NCI-H2107 treated with DMSO at 0.1 percent for 48 hours (cell line): Measurements from ENCODE around the gene LSG1.
A peak's percentile ranks its signal among the peaks of the same experiment; 100 is the strongest.
"Not testable (repeated sequence)": the region's sequence is repeated elsewhere in the genome, so short reads cannot be mapped to it uniquely, and the experiment has no call there.

Experiments used
- DNase-seq: peaks from one replicate; lab custom pipeline; 2025; ENCODE audit not compliant: unreplicated experiment; lab: John Stamatoyannopoulos, UW

LSG1 gene

DNA sequence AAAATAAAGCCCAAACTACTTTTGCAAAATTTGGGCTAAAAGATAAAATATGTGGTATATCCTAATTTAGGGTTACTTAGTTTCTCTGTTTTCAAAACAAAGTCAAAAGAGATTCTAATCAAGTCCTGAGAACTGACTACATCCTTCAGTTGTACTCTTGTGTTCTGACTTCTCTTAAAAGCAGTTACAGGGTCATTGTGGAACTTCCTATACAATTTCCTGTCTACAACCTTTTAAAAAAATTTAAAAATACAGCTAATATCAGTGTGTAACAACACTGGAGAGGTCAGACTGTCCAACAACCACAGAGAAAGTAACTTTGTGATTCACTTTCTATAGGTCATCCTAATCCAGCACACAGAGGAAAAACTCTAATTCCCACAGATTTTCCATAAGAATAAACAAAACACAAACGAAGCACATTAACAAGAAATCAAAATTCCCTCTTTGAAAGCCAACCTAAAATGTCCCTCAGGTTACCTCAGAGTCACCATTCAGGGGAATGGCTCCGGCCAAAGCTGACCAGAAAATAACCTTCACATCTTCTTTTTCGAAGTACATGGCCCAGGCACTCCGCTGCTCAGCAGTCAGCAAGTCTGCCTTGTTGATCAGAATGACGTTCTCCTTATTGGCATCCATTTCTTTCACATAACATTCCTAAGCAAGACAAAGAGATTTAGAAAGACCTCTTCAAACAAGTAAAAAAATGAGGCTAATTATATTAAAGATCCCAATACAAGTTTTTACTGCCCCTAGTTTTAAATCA is 13.3 kb downstream of the LSG1 start:
- no peak for DNase-seq

DNA sequence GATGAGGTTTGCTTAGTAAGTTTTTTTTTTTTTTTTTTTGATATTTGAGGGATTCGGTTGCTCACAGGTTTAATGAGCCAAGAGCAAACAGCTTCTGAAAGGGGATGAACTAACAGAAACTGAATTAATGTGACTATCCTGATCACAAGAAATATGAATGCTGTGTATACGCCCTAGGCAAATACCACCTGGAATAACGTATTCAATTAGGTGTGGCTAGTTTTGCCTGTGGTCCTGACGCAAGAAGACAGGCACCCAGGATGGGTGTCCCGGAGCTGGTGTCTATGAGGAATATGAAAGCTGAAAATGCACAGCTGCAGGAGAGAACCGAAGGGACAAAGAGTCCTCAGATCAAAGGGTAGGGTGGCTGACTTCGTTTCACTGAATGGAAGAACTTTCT is 14.6 kb downstream of the LSG1 start:
- DNase-seq = no peak

DNA sequence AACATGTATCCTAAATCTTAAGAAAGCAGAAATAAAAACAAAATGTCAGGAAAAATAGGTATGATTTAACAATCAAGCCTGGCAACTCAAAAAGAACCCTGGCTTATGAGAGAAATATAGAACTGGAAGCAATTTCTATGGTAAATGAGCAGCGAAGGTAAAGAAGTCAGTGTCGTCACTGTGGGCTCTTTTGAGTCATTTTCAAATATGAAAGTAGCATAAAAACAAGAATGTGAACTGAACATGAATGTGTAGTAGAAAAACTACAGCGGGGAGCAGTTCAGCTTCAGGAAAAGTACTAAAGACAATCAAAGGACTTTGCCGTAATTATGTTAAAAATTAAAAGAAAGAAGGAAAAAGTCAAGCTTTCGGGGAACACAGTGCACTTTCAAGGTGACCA is 17.5 kb downstream of the LSG1 start:
- DNase-seq = no peak

DNA sequence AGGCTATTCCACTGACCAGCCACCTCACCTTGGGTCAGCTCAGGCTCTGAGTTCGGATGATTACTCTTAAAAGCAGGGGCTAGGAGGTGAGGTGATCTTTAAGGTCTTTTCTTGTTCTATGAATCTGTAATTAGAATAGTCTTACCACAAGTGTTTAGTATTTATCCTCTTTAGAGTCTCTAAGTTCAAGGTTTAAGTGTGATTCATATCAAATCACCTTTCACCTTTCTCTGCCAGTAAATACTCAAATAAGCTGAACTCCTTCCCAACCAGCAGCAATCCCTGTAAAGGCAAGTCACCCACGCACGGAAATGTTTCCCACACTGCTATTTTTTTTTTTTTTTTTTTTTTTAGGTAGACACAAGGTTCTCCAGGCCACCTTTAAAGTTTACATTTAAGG is 24.2 kb downstream of the LSG1 start:
- DNase-seq = no peak

DNA sequence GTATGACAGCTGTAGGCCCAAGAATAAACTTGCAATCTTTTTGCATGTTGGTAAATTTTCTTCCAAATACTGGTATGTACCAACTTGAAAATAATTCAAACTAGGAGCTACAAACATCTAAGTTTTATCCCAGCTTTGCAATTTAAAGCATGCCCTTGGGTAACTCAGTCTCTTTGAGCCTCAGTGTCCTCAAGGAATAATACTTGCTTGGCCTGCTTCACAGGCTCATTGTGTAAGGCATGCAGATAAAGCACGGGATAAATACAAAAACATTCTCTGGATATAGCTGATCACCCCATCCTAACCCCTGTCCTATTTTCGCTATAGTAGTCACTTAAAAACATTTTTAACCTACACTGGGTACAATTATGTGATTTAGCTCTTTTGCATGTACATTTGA is 29.2 kb downstream of the LSG1 start:
- no peak for DNase-seq

DNA sequence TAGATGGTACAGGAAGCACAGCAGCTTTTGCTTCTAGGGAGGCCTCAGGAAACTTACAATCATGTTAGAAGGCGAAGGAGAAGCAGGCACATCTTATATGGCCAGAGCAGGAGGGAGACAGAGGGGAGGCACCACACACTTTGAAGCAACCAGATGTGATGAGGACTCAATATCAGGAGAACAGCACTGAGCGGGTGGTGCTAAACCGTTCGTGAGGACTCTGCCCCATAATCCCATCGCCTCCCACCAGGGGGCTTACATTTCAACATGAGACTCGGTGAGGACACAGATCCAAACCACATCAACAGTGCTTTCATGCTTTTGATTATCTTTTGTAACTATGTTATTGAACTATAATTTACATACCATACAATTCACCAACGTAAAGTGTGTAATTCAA is 31.2 kb downstream of the LSG1 start:
- DNase-seq = no peak

DNA sequence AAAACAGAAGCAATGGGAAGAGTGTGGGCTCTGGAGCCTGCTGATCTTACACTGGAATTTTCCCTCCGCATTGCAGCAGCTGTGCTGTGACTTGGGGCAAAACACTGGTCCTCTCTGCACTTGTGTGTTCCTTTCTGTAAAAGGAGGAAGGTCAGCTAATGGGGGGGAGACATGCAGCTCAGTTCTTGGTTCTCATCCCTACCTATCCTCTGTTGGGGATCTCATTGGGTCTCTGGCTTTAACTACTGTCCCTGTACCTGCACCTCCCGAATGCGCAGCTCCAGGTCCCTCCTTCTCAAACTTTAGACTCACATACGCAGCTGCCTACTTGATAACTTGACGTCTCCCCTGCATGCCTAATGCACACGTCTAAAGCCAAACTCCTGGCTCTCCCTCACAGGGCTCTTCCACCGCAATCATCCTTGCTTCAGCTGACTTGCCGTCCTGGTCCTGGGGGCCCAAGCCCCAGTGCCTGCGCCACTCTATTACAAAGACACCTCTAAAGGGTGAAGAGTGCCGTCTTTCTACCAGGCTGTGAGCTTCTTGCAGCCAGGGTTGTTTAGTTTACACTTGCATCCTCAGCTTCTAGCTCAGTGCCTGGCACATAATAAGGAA is 32.9 kb downstream of the LSG1 start:
- DNase-seq = no peak

DNA sequence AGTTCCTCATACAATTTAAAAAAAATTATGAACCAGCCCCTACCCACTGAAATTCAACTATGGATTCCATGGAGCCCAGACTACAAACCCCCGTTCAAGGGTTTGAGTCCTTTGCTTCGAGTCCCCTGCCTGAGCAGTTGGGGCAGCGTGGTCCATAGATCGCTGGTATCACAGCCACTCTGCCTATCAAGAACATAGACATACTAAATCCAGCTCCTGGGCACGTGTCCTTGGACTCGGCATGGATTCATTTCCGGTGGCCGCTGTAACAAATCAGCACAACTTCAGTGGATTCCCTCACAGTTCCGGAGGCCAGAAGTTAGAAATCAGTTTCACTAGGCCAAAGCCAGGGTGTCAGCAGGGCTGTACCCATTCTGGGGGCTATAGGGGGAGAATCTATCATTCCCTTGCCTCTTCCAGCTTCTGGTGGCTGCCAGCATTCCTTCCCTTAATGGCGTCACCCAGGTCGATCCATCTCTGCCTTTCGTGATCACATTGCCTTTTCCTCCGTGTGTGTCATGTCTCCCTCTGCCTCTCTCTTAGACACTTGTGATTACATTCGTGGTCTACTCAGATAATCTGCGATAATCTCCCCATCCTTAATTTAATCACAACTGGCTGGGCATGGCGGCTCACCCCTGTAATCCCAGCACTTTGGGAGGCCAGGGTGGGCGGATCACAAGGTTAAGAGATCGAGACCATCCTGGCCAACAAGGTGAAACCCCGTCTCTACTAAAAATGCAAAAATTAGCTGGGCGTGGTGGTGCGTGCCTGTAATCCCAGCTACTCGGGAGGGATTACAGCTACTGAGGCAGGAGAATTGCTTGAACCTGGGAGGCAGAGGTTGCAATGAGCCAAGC is 34.2 kb downstream of the LSG1 start:
- no peak for DNase-seq

DNA sequence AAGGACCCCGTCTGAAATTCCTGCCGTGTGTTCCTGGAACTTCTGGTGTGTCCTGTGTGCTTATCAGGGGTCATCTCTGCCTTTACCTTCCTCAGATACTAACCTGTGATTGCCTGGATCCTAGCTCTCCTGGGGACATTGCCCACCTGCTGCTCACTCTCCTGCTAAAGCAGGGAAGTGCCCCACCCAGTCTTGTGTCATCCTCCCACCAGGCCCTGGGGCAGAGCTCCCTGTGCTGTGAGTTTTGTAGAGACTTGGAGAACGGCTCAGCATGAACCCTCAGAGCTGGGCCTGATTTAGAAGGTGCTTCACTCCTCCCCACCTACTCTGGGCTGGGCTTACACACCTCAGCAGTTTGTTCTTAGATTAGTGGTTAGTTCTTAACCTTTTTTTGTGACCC is 34.9 kb downstream of the LSG1 start:
- no peak for DNase-seq

DNA sequence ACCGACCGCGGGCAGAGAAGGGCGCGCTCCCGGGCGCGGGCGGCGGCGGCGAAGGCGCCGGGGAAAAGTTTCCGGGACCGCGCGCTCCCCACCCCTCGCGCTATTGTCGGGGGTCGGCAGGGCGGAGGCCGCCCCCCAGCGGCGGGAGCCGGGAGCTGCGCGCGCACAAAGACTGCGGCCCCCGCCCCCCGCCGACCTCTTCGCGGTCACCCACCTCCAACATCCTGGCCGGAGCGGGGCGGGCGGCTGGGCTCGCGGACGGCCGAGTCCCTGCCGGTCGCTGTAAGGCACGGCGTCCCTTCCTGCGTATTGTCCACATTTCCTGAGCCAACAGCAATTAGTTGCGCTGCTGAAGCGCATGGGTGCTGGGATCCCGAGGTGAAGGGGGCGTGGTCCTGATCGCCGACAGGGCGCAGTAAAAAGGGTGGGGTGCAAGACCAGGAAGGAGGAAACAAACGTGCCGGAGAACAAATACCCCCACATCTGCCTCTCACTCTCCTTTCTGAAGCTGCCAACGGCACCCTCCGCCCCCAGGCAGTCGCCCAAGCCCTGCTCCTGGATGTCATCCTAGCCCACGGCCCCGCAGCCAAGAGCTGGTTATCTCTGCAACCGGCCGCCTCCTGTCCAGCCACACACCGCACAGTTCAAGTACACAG is 38.5 kb downstream of the LSG1 start, which contains the start of gene TMEM44:
TMEM44 (minus strand) TSS at position 71 of the 656 bp plus-strand sequence. CDS start 204 bp downstream, outside the sequence.
- DNase-seq = peak; percentile 64

DNA sequence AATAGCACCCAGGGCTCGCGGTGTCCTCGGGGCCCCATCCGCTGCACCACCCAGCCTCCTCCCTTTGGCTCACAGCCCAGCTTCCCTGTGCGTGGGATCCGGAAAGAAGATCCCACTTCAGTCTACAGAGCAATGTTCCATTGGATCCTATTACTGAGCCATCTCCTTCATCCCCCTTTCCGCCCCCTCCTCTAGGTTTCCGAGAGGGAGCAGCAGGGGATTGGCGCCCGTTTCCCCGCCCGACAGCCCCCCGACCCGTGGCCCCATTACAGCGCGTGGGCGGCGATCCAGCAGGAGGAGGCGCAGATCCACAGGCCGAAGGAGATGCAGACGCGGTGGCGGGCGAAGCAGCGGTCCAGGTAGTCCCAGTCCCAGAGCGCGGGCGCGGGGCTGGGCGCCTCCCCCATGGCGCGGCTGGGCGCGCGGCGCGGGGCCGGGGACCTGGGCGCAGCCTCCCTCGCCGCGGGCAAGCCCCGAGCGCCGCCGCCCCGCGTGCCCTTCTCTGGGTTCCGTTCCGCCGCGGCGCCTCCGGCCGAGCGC is 39.1 kb downstream of the LSG1 start:
- peak; percentile 39 for DNase-seq

DNA sequence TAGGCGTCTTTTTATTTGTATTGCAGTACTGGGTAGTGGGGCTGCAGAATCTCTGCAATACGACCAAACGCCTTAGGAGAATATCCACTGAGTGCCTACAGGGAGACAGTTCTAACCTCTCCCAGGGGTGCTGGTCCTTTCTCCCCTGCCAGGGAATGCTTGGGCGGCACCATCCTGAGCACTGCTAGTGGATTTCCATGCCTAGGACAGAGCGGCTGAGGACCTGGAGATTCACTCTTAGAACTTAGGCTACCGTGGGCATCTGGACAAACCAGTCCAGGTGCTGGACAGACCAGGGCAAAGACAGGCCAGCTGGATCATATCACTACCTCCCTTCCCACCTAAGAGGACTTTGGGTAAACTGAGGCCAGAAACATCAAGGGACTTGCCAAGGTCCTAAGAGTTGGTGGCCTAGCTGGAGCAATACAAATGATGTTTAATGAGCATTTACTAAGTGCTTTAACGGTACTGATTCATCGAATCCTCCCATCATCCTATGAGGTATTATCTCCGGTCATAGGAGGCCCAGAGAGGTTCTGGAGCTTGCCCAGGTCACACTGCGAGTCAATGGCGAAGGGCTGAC is 39.7 kb downstream of the LSG1 start:
- DNase-seq = no peak

DNA sequence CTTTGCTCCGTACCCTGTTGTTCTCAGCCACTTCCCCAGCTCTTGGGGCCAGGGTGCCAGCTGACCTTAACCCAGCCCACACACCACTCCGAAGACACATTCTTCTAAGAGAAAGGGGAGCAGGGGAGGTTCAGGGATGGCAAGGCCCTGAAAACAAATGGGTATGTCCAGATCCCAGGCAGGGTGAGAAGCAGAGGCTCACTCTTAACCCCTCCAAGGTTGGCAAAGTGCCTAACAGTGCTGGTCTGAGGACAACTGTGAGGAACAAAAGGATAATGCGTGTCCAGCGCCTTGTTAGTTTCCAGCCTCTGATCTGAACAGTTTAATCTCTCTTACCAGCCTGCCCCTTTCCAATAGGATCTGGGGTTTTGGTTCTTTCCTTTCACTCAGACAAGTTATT is 40.3 kb downstream of the LSG1 start:
- no peak for DNase-seq

DNA sequence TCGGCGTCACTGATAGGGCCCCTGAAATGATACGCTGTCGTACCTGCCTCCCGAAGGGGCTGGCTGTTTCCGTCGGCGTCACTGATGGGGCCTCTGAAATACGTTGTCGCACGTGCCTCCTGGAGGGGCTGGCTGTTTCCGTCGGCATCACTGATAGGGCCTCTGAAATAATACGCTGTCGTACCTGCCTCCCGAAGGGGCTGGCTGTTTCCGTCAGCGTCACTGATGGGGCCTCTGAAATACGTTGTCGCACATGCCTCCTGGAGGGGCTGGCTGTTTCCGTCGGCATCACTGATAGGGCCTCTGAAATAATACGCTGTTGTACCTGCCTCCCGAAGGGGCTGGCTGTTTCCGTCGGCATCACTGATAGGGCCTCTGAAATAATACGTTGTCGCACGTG is 41.3 kb downstream of the LSG1 start:
- not testable (repeated sequence) for DNase-seq

DNA sequence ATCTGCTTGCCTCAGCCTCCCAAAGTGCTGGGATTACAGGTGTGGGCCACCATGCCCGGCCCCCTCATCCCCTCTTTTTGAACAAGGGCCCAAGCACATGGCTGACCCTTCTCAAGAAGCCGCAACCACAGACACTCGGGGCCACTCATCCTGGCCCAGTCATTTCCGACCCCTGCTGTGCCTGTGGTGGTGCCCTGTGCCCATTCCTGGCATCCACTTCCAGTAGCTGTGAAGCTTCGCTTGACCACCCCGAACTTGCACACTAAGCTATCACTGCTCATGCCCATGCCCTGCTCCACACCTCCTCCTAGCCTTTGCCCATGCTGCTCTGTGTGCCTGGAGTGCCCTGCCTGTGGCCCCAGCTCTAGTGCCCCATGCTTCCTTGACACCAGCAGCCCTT is 47.0 kb downstream of the LSG1 start:
- DNase-seq = no peak

DNA sequence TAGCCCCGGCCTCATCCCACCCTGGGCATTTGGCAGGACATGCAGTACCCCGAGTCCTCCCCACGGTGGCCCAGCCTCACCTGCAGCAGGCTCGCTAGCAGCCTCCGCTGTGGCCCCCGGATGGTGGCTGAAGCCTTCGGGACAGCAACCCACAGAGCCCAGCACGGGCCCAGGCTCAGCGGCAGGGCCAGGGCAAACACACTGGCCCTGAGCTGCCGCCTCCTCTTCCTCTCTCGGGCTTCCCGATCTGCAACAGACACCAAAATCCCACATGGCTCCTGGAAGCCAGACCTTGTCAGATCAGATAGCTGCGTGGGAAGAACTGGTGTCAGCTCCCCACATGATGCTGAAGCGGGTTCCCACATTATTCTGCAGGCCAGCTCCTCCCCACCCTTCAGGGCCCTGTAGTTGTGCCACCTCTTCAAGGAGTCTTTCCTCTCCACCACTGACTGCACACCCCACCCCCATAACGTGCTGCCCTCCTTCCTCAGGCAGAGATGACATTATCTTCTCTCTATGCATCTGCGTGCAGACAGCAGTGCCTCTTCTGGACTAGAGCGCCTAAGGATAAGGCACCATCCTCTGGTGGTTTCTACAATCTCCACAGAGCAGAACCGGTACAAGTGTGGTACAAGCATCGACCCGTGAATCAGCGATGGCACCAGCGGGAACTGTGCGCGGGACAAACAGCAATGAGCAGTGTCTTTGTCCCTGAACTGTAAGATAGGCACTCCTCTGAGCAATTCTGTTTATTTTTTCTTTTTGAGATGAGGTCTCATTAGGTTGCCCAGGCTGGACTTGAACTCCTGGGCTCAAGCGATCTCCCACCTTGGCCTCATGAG is 48.3 kb downstream of the LSG1 start:
- no peak for DNase-seq

DNA sequence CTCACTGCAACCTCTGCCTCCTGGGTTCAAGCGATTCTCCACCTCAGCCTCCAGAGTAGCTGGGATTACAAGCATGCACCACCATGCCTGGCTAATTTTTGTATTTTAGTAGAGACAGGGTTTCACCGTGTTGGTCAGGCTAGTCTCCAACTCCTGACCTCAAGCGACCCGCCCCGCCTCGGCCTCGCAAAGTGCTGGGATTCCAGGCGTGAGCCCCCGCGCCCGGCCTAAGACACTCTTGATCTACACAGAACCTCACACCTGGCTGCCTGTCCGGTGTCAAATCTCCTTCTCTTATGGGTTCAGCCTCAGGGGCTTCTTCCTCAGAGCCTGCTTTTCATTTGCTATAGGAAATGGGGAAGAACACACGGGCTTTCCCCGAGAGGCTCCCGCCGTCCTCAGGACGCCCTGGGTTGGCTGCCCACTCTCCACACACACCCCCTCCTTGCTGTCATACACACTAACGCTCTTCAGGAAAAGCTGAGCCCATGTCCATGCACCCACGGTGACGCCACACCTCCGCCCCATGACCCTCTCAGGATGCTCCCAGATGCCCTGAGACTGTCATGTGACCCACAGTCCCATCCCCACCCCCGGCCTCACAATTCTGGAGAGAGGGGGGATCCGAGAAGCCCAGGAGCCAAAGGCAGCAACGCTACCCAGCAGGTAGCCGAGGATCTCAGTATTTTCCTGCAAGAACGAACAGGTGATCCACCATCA is 49.2 kb downstream of the LSG1 start:
- no peak for DNase-seq

DNA sequence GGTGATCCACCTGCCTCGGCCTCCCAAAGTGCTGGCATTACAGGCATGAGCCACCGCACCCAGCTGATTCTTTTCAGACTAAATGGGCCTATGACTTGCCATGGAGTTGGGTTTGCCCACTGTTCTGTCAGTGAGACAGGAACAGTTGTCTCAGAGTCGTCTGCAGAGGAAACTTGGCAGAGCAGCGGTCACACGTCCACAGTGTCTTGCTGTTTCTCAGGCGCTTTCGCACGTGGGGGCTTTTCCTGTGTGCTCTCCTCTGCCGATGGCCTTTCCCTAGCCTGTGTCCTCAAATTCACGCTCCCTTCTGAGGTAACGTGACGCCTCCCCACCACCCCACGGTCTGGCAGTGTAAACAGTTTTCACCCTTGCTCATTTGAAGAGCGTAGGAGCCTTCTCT is 50.0 kb downstream of the LSG1 start:
- no peak for DNase-seq

DNA sequence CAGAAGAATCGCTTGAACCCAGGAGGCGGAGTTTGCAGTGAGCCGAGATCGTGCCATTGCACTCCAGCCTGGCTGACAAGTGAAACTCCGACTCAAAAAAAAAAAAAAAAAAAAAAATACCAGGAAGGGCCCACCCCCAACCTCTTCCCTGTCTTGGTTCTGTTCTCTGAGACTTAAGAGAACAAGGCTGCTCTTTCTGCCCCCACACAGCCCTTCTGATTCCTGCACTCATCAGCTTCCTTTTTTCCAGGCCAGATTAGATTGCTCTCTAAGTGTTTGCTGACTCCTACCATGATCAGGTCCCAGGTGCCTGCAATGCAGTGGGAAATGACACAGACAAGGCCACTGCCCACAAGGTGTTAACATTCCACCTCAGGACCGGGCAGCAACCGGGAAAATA is 51.8 kb downstream of the LSG1 start:
- DNase-seq = no peak
